ENCODE data around the gene MBNL2.

The MBNL2 gene

DNA sequence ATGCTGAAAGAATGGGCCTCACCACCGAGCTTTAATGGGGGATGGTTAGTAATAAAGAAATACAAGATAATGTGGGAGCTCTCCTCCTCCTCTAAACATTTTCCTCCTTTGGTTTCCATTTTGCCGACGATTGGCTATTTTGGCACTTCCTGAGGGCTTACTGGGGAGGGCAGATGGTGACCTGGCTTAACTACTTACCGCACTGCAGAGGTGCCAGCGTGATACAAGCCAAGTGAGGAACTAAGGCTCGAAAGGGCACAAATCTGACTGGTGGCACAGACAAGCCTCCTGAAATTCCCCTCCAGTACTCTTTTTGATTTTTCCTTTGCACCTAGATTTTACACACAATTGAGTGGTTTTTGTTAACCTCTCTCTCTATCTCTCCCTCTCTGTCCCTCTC is 158.6 kb downstream of the MBNL2 start:
- no peak for DNase-seq (ENCODE audit: low read depth, low spot score)

GRCh38 chr13:97381189-97381588 is 159.1 kb downstream of the MBNL2 start:
- no peak for DNase-seq (ENCODE audit: low read depth, low spot score)

- DNase-seq (ENCODE audit: low read depth, low spot score): no peak
Observed at GRCh38 chr13:97382276-97382675, 160.1 kb downstream of the MBNL2 start.

DNA sequence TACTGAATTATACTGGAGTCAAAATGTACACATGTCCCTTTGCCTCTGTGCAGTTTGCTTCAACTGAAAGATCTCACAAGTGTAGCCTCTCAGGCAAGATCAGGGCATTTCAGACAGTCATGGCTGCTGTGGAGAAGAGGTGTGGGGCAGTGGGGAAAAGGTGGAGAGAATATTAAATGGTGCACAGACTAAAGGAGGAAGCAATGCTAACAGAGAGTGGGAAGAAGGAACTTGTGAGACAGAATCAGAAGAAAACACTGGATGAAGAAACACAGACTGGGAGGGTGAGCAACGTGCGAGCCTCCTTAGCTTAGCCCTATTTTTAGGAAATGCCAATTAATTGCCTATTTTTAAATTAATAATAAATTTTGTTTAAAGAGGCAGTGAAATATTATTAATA is 162.2 kb downstream of the MBNL2 start:
- DNase-seq (ENCODE audit: low read depth, low spot score): no peak

- no peak for DNase-seq (ENCODE audit: low read depth, low spot score)
Observed at GRCh38 chr13:97385146-97385545, 163.0 kb downstream of the MBNL2 start.

GRCh38 chr13:97385854-97386253 is 163.7 kb downstream of the MBNL2 start:
- DNase-seq (ENCODE audit: low read depth, low spot score): no peak

DNA sequence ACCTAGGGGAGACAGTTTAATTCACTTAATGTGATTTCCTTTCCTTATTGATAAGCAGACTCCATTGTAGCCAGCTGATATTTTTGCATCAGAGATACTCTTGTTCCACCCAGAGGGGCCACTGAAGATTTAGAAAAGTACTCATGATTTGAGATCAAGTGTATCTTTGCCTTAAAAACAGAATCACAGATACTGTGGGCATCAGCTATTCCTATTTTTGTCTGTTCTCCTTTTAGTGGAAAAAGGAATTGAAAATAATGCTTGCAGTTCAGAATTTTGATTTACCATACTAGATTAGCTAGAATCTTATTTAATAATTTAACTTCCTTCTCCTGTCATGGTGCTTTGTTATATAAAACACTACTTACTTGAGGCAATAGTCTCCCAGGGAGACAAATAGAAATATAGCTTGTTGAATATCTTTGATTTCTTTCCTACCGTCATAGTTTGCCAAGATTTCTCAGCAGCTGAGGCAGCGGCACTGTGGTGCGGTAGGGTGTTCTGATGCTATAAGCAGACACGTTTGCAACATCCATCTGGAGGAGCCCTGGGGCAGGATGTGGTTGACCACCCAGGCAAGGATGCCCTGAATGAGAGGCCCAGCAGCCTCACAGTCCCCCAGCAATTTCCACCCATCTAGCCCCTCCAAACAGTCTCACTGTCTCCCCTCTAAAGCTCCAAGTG is 164.8 kb downstream of the MBNL2 start:
- DNase-seq (ENCODE audit: low read depth, low spot score): no peak

- no peak for DNase-seq (ENCODE audit: low read depth, low spot score)
Observed at GRCh38 chr13:97387485-97387839, 165.3 kb downstream of the MBNL2 start.

DNA sequence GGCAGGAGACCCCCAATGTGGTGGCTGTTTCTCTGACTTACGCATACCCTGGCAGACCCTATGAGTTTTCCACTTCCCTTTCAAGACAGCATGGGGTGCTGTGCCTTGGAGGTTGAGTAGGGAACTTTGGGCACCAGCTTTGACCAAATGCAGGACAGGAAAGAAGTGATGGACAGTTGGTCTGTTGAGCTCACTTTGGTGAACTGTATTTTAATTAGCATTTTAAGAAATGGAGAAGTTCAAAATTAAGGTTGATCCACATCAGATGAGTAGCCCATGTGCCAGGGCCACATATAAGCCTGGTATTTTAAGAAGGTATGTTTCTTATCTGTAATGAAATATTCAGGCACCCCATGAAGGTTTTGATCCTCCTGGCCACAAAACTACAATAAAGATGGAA is 165.8 kb downstream of the MBNL2 start:
- DNase-seq (ENCODE audit: low read depth, low spot score): no peak

- DNase-seq (ENCODE audit: low read depth, low spot score): no peak
Observed at GRCh38 chr13:97388373-97388772, 166.2 kb downstream of the MBNL2 start.

DNA sequence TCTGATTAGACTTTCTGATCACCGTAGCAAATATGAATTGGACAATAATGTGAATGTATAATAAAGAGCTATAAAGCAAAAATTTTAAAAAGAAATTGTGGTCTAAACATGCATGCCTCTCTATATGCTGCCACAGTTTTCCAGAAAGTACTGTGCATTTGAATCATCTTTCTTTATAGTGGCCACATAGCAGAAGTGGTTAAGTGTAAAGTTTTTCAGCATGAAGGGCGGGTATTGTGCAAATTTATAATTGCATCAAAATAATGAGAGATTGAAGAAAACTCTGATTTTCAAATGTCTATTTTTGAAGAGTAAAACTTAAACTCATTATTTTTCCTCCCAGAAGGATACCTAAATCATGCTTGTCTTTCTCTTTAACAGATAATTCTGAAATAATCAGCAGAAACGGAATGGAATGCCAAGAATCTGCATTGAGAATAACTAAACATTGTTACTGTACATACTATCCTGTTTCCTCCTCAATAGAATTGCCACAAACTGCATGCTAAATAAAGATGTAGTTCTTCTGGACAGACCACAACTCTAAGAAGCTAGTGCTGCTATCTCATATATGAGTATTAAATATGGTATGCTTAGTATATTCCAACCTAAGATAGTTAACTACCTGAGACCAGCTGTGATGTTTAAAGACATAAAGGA is 168.9 kb downstream of the MBNL2 start:
- DNase-seq (ENCODE audit: low read depth, low spot score): no peak

DNA sequence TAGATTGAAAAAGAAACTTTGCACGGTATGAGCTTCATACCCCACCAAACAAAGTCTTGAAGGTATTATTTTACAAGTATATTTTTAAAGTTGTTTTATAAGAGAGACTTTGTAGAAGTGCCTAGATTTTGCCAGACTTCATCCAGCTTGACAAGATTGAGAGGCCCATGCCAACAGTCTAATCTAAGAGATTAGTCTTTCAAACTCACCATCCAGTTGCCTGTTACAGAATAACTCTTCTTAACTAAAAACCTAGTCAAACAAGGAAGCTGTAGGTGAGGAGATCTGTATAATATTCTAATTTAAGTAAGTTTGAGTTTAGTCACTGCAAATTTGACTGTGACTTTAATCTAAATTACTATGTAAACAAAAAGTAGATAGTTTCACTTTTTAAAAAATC is 169.9 kb downstream of the MBNL2 start:
- no peak for DNase-seq (ENCODE audit: low read depth, low spot score)

DNA sequence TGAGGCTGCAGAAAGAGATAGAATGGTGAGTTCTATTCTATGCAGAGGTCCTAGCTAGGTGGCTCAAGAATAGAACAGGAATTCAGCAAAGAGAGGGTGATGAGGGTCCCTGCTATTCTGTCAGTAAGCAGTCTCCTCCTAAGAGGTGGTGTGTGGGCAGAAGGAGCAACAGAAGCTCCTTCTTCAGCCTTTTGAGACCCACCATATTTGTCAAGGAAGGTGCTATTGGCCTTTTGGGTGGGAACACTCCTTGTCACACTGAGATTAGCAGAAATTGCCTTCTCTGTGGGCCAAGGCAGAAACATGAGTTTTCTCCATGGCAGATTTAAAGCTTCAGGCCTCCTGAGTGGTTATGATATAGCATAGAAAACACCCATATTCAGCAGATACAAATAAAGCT is 172.4 kb downstream of the MBNL2 start:
- no peak for DNase-seq (ENCODE audit: low read depth, low spot score)

GRCh38 chr13:97395447-97396136 is 173.5 kb downstream of the MBNL2 start:
- no peak for DNase-seq (ENCODE audit: low read depth, low spot score)

GRCh38 chr13:97397267-97397666 is 175.1 kb downstream of the MBNL2 start:
- DNase-seq (ENCODE audit: low read depth, low spot score): no peak

DNA sequence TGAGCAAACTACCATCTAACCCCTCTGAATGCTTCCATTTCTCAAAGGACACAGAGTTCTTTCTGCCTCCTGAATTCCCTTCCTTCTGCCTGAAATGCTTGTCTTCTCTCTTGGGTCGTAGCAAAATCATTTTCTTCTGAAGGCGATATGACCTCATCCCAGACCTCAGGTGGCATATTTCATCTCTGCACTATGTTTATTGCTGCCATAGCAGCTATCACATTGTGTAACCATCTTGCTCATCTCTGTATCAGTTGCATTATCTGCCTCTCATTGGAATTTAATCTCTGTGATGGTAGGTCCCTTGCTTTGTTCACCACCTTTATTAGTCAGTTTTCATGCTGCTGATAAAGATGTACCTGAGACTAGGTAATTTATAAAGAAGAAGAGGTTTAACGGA is 179.3 kb downstream of the MBNL2 start:
- DNase-seq (ENCODE audit: low read depth, low spot score): no peak

DNA sequence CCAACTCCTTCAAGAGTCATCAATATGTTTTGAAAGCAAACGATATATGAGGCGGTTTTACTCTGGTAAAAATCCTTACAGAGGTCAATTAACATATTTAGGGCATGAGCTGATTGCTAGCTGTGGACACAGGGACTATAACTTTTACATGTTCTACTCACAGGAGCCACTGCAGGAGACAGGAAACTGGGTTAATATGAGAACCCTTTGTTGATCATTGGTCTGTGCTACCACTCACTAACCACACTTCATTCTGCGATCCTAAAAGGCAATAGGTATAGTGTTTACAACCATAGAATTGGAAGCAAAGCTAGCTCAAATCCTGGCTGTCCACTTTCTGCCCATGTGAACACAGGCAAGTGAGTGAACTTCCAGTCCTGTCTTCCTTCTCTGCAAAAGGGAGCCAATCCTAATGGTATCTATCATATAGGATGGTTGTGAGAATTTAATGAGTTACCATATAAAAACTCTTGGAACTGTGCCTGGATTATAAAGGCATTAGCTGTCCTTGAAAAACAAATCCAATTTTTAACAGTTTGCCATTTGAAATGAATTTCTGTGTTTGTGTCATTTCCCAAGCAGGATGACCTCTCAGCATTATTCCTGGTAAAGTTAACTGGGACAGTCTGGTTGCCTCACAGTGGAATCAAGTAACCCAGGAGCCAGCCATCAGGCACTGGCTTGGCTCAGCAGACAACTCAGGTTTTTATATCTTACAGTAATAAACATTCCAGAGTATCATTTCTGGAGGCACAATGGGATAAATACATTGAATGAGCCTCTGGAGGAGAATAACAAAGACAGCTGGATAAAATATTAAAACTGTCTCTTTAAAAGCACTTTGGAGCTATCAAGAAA is 182.0 kb downstream of the MBNL2 start:
- no peak for DNase-seq (ENCODE audit: low read depth, low spot score)

DNA sequence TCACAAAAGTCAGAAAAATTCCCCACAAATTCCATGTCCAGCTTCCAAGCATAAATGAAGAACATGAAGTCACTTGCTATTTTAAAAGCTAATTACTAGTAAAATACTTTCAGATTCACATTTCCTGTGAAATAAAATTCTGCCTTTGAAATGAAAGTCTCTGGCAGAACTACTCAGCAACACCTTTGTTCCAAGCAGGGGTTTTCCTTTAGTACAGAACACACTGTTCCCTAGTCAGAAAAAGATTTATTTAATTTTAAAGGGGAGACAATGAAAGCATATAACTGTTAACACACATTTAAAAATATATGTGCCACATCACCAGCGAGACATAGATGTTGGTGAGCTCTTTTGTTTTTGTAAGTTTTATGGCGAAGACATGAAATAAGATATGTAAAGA is 185.4 kb downstream of the MBNL2 start:
- DNase-seq (ENCODE audit: low read depth, low spot score): no peak

GRCh38 chr13:97408938-97409337 is 186.8 kb downstream of the MBNL2 start:
- DNase-seq (ENCODE audit: low read depth, low spot score): no peak

- no peak for DNase-seq (ENCODE audit: low read depth, low spot score)
Observed at GRCh38 chr13:97411984-97412383, 189.9 kb downstream of the MBNL2 start.

GRCh38 chr13:97413694-97414093 is 191.6 kb downstream of the MBNL2 start:
- DNase-seq (ENCODE audit: low read depth, low spot score): no peak

- DNase-seq (ENCODE audit: low read depth, low spot score): no peak
Observed at GRCh38 chr13:97414392-97414791, 192.3 kb downstream of the MBNL2 start.

All from activated CD4-positive, CD25-positive, alpha-beta regulatory T cell treated with anti-CD3 and anti-CD28 coated beads, Interleukin-2, amount 50 U/mL, for 16 hours (primary cell).